GM21723 (cell line): ENCODE results near the gene MNX1.

Experiments used
- ATAC-seq: cut with Tn5 transposase; IDR thresholded peaks from one replicate; pipeline ENCODE4 v1.9.1; 2021; ENCODE audit warnings: mild to moderate bottlenecking, moderate library complexity; ENCODE audit not compliant: unreplicated experiment

MNX1 gene

GRCh38 chr7:157016352-157017041 is 6.0 kb upstream of the MNX1 start:
- peak; percentile 72 for ATAC-seq

DNA sequence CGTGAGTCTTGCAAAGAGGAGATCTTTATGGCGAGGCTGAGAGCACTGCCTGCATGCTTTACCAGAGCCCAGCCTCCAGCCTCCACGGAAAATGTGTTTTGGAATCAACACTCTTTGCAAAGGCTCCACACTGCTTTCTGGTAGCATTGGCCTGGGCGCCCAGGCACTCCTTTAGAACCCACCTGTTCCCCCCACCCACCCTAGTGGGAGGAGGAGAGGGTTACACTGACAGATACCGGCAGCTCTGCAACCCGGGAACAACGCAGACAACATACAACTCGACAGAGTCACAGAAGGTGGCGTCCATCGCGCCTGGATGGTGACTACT is 5.5 kb upstream of the MNX1 start:
- ATAC-seq = no peak

GRCh38 chr7:157014635-157015555 is 4.4 kb upstream of the MNX1 start:
- ATAC-seq = no peak

DNA sequence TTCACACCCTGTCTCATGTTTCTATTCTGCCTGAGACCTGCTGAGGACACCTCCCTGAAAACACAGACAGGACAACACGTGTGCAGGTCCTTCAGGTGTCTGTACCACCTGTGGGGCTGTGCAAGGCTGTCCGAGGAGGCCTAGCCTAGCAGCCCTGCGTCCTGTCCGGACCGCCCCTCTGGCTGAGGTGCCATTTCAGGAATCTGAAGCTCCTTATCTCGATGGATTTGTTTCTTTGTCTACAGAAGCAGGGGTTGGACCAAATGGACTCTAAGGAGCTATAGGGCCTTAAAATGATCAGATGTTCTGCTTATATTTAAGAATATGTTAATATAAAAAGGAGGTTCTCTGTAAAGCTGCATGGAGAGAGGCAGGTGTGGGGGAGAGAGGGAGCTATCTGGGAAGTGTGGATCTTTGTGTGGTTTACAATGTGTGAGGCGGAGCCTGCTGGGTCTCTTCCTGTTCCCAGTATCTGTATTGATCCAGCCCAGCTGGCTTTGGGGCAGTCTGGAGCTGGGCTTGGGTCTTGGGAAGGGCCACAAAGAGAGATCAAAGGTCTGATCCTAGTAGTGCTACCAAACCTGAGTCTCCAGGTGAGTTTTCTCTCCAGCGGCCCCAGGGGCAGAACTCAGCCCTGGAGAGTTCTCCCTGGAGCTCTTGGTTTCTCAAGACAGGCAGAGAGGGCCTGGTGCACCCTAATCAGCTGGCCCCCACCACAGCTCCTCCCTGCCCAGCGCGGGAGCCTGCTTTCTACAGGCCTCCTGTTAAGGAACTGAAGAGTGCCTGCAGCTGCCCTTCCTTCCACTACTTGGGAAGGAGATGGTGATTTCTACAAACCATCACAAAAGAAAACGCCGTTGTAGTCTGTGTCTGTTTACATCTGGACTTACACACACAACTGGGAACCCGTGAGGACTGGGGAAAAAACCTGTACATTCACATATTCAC is 3.4 kb upstream of the MNX1 start:
- no peak for ATAC-seq

DNA sequence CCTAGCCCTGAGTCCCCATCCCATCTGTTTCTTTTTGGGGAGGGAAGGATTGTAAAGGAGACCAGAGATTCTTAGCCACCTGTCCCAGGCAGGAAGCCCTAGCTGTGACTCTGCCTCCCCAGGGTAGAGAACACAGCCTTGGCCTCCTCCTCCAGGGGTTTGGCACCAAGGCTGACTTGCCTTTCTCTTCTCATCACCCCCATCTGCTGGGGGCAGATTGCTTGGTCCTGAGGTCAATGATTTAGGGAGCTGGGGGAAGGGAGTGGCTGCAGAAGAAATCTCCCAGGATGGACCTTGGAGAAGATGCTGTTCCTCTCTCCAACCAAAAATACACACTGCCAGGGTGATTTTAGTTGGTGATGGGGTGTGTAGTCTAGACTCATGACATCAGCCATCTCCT is 2.6 kb upstream of the MNX1 start:
- ATAC-seq = no peak

GRCh38 chr7:157012113-157012547 is 1.7 kb upstream of the MNX1 start:
- ATAC-seq = no peak

DNA sequence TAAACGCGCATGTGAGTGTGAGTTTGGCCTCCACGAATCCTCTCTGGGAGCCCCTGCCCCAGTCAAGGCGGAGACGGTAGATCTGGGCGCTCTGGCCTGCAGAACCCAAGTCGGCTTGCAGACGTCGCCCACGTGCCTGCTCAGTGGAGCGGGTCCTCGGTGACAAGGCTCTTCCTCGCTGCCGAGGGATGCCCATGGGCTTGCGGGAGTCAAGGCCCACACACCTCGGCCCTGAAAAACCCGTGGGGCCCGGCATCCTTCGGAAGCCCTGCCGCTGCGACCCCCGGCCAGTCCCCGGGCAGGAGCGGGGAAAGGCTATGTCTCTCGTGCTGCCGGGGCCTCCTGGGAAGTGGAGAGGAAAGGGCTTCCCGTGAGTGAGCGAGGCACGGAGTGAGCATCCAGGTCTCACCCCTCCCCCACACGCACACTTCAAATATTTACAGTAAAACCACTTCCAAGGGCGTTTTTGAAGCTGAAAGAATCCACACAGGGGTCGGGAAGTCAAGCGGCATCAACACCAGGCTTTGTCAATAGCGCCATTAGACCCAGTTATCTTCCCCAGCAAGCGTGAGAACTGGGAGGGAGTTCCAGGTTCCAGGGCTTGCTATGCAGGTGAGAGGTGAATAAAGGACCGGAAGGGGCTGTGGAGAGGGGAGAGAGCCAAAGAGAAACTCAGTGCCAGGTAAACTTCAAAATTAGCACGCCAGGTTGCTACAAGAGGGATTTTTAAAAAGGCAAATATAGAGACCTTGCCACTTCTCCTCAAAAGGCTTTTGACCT is 1.1 kb upstream of the MNX1 start:
- peak; percentile 17 for ATAC-seq

DNA sequence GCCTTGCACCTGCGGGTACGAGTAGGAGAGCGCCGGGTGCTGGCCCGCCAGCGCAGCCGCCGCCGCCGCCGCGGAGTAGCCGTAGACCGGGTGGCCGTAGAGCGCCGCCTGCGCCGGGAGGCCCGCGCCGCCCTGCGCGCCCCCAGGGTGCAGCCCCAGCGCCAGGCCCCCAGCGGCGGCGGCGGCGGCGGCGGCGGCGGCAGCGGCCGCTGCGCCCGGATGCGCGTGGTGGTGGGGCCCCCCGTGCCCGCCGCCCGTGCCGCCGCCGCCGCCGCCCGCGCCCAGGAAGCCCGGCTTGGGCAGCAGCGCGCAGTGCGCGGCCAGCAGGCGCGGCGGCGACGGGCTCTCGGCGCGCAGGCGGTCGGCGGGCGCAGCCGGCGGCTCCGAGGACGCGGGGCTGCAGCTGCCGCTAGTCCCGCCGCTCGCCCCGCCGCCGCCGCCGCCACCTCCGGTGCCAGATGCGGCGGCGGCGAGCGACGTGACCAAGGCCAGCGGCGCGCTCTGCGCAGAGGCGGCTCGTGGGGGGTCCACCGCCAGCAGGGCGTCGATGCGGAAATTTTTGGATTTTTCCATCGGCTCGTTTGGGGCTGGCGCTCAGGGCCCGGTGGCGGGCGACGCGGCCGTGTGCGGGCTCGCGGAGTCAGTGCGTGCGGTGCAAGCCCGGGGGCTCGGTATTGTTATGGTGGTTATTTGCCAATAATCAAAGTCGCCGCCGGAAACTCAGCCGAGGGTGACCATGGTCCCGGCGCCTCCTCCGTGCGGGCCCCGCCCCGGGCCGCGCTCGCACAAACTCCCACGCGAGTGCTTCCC is 480 bp downstream of the MNX1 start:
- peak; percentile 43 for ATAC-seq

DNA sequence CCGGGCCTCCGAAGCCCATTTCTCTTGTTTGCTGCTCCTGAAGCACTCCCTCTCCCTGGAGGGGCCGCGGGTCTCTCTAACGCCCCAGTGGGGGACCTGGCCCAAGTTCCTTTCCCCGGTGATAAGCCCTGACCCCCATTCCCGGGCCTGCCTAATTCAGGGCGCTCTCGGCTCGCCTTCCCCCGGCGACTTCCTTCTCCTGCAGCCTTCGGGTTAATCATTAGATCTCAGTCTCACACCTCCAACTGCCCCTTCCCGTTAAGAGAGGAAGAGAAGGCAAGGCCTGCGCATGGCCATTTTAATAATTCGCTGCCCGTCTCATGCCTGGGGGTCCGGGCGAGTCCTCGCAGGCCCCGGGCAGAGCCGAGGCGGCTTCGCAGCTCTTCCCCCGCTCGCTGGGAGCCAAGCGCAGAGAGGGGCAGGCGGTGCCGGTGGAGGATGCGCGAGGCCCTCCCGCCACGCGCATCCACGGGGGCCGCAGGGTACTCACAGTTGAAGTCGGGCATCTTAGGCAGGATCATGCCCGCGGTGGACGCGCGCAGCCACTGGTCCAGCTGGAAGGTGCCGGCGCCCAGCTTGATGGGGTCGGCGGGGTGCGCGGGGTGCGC is 1.2 kb downstream of the MNX1 start:
- no peak for ATAC-seq

DNA sequence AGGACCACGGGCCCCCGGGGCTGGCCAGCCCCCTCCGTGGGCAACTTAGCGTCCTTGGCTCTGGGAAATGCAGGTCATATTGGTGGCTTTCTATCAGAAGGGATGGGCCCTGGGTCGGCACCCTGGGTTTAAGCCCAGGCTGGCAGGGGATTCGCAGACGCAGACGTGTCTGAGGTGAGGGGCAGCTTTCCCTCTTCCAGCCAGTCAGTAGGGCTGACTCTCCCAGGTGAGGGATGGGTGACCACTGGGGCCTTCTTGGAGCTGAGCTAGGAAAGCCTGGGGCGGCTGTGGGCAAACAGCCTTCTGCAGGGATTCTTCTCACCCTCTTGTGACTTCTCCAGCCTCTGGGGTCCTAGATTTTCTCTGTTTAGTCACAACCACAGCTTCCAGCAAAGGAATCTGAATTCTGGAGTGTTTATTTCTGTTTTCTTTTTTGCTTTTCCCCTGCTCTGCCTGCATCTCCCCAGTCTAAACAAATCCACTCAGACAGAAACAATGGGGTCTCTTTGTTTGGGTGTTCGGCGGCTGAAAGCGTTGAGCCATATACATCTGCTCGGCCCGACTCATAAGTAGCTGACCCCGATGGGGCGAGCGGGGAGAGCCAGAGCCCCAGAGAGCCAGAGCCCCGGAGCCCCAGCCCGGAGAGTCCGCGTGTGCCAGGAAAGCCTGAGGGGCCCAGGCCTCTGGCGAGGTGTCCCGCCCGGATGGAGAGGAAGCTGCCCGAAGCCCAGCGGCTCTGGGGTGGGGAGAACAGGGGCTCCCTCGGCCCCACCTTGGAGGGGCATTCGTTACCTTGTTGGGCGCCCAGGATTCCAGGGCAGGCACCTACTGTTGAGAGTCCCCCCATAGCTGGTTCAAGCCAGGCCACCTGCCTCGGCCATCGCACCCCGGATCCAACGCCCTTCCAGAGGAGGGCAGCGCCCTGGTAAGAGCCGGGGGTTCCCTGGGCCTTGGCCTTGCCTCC is 2.0 kb downstream of the MNX1 start:
- ATAC-seq = no peak

- no peak for ATAC-seq
Observed at GRCh38 chr7:157007470-157008066, 2.9 kb downstream of the MNX1 start.

DNA sequence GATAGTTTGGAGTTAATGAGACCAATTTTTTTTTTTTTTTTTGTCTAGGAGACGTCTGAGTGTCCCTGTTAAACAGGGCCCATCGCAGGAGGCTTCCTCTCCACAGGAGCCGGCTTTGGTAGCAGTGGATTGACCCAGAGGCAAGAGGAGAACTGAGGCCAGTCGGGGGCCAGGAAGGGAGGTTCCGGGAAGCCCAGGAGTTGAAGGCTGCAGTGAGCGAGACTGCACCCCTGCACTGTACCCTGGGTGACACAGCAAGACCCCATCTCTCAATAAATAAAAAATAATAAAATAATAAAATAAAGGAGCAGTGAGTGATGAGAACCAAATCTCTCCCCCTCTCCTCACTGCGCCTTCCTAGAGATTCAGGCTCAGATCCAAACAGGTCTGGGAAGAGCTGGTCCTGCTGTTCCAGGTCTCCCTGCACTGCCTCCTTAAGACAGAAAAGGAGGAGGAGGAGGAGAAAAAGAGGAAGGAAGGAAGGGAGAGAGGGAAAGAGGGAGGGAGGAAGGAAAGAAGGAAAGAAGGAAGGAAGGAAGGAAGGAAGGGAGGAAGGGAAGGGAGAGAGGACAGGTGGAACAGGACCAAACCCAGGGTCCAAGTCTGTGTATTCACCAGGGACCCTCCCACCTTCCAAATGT is 3.5 kb downstream of the MNX1 start:
- ATAC-seq = no peak

DNA sequence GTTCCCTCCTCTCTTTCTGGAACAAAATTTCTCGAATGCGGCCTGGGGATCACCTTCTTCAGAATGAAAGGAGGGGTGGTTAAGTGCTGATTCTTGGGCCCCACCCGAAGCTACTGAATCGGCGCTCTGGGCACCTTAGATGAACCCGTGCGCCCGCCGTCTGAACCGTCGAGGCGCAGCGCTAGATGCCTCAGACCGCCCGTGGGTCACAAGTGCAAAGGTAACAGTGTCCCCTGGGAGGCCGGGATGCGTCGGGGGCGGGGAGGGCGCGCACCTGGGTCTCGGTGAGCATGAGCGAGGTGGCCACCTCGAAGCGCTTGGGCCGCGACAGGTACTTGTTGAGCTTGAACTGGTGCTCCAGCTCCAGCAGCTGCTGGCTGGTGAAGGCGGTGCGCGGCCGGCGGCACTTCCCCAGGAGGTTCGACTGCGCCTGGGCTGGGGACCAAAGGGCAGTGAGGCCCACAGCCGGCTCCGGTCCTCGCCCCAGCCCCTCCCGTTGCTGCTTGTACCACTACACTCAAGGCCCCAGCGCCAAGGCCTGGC is 4.2 kb downstream of the MNX1 start:
- ATAC-seq = no peak

DNA sequence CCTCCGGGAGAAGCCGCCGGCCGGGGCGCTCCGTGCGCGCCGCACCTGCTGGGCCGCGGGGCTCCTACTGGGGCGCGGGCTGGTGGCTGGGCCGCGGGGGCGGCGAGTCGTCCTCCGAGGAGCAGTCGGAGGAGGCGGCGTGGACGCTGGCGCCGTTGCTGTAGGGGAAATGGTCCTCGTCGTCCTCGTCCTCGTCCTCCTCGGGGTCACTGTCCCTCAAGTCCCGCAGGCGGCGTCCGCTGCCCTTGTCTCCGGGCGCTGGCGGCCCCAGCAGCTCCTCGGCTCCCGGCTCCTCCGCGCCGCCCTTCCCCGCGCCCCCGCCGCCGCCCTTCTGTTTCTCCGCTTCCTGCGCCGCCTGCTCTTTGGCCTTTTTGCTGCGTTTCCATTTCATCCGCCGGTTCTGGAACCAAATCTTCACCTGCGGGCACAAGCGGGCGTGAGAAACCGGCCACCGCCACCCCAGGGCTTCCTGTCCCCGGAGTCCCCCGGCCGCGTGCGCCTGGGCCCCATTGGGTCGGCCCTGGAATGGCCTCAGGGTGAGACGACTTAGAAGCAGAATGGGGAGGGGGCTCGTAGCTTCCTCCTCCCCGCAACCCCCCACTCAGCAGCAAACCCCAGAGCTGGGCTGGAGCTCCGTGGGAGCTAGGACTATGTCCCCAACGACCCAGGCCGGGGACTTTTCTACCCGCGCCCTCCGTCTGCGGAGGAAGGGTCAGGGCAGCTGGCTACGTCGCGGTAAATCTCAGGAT is 4.8 kb downstream of the MNX1 start:
- ATAC-seq = no peak

DNA sequence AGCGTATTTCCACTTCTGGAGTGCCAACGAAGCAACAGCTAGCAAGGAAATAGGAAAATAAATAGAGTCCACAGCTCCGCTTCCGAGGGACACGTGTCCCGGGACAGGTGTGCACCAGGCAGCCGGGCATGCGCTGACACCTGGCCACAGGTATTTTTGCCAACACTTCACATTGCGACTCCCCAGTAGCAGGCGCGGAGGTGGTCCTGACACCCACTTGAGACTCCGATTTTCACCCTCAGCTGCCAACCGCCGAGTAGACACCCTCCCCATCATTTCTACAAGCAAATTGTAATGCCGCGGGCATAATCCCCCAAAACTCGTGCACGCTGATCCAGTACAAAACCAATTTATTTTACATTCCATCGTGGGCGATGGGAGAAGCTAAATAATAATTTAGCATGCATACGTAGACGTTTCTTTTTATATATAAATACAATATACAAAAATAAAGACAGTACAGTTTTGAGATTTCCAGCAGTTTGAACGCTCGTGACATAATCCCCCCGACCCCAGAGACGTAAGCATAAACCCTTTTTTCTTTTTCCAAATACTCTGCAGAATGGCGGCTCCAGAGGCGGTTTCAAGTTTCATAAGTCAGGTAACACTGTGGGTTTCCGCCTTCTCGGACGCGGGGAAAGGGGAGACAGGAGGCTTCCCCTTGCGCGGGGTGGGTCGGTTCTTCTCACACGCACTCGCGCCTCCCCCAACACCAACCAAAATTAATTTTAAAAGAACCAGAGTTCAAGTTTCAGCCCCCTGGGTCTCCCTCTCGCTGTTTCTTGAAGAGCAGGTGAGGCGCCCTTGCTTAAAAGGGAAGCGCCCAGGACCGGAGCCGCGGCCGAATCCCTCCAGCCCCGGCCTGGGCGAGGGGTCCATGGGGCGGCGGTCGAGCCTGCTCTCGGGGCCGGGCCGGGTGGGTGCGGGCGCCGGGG is 5.7 kb downstream of the MNX1 start:
- no peak for ATAC-seq
